Activated CD8-positive, alpha-beta memory T cell treated with anti-CD3 and anti-CD28 coated beads, Interleukin-2, amount 50 U/mL, for 1 hour (primary cell): ENCODE results near the gene PEX26.
"Not testable (repeated sequence)": the region's sequence is repeated elsewhere in the genome, so short reads cannot be mapped to it uniquely, and the experiment has no call there.

ENCODE experiments used
- DNase-seq: peaks from one replicate; pipeline ENCODE4 v3.0.0-alpha.2; 2020; ENCODE audit errors: extremely low read depth

The PEX26 gene

DNA sequence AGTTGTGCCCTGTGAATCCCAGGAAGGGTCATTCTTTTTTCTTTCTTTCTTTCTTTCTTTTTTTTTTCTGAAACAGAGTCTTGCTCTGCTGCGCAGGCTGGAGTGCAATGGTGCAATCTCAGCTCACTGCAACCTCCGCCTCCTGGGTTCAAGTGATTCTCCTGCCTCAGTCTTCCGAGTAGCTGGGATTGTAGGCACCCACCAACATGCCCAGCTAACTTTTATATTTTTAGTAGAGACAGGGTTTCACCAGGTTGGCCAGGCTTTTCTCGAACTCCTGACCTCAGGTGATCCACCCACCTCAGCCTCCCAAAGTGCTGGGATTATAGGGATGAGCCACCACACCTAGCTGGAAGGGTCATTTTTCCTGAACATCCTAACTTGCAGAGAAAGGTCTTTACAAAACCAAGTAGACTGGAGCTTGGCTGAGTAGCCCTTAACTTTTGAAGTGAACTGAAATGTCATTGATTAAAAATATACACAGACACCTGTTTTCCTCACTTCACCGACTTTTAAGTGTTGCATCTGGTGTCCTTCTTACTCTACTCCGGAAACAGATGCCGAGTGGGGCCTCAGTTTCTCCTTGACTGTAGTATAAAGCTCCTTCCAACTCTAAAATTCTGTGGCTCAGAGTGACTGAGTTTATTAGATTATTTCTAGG lies 6.4 kb upstream of the PEX26 start:
- DNase-seq = not testable (repeated sequence)

DNA sequence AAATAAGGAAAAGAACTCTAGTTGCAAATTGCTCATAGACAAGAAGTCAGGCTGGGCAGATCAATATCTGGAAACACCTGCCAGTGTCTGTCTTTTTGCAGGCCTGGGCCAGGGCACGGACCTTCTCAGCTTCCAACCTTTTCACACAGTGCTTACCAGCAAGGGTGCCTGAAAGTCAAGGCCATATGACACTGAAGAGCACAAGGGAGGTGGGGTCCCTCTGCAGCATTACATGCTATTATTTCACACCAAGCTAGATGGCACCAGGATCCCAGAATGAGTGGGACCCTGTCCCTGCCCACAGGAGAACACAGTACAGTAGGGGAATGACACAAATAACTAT lies 5.9 kb upstream of the PEX26 start:
- no peak for DNase-seq

DNA sequence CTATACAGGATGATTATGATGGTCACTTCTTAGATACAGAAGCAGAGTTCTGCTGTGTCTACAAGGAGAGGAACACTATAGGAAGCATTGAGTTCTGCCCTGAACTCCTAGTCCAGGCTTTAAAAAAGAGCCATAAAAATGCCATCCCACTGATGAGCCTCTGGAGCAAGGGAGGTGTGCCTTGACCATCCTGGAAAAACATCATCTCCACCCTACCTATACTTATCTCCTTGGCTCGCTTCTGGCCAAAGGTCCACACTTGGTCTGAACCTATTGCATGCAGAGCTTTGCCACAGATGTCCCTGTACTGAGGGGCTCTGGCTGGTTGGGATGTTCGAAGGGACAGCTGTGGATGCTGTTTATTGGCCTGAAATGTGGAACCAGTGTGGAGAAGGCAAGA lies 4.3 kb upstream of the PEX26 start:
- DNase-seq = no peak

DNA sequence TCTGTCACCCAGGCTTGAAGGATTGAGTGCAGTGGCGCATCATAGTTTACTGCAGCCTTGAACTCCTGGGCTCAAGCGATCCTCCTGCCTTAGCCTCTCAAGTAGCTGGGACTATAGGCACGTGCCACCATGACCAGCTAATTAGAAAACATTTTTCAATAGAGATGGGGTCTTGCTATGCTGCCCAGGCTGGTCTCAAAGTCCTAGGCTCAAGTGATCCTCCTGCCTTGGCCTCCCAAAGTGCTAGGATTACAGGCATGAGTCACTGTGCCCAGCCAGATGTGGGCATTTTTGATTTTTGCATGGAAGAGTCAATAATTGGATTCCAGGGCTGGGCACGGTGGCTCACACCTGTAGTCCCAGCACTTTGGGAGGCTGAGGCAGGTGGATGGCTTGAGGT lies 3.9 kb upstream of the PEX26 start:
- DNase-seq = not testable (repeated sequence)

DNA sequence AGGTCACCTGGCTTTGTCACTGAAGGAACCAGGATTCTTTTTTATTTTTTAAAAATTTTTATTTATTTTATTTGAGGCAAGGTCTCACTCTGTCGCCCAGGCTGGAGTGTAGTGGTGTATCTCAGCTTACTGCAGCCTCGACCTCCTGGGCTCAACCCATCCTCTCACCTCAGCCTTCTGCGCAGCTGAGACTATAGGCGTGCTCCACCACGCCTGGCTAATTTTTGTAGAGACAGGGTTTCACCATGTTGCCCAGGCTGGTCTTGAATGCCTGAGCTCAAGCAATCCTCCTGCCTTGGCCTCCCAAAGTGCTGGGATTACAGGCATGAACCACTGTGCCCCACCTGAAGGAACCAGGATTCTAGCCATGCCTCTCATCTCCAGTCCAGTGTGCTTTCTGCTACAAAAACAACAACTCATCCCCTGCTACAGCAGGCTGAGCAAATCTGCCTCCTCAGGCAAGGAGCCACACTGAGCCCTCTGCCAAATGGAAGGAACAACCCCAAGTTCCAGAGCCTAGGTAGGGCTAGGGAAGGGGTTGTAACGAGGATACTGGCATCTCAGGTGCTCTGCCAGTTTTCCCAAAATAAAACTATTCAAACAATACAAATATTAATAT lies 2.6 kb upstream of the PEX26 start:
- no peak for DNase-seq

DNA sequence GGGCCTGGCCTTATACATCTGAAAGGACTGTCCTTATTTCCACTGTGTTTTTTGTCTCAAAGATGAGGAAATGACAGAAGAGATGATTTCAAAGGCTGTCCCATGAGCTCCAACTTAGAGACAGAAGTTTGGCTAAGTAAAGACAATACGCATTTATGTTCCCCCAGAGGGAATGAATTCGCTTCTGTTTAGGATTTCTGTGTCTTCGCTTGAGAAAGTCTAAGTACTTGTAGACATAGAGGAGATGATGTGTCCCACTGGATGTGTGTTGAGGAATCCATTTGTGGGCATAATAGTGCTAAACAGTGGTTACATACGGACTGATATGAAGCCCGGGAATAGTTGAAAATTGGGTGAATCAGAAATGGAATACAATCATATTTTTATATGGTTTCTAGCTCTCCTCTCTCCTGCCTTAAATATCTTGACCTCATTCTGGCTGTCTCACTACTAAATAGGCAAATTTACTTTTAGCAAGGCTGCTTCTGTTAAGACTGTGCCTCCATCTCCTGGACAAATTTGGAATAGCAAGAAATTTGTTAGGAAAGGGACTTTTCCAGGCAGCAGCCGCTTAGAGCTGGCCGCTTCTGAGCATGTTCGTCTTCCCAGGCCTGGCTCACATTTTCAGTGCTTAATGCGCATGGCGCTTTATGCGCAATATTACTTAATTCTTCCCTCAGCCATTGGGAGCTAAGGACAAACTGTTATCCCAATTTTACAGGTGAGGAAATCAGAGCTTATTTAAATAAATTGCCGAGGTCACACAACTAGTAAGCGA lies 1.9 kb upstream of the PEX26 start:
- no peak for DNase-seq

DNA sequence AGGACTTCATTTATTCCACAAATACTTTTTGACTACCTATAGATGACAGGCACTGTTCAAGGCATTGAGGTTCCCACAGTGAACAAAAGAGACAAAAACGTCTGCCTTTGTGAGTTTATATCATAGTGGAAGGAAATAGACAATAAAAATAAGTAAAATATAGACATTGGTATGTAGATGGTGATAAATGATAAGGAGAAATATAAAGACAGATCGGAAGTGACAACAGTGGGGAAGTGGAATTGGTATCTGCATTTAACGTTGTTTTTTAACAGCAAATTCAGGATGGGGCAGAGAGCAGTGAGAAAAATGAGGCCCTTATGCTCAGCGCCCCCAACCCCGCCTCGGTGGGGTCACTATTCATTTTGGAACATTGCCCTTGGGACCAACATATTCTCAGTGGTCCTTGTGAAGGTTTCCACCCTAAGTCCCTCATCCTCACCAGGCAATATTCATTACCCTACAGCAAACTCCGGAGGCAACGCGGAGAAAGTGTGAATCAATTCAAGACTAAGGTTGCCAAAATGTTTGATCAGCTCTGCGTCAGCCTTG lies 627 bp upstream of the PEX26 start:
- no peak for DNase-seq

DNA sequence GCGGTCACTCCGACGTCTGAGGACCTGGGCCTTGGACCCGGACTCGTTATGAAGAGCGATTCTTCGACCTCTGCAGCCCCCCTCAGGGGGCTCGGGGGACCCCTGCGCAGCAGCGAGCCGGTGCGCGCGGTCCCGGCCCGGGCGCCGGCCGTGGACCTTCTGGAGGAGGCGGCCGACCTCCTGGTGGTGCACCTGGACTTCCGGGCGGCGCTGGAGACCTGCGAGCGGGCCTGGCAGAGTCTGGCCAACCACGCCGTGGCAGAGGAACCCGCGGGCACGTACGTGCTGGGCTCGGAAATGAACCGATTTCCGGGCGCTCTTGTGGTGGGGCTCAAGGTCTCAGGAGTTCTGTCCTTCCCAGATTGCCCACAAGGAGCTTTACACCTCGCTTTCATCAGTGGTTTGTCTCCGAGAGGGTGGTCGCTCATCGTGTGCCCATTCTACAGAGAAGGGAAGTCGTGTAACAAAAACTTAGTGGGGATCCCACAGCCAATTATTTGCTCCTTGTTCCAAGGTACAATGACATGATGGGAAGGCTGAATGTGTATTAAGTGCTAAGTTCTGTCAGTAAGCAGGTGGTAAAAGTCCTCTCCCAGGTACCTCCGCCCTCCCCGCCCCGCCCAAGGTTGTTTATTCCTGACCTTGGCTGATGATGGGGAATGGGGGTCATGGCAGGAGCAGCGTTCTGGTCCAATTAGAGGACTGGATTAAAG lies 695 bp downstream of the PEX26 start:
- DNase-seq = no peak

DNA sequence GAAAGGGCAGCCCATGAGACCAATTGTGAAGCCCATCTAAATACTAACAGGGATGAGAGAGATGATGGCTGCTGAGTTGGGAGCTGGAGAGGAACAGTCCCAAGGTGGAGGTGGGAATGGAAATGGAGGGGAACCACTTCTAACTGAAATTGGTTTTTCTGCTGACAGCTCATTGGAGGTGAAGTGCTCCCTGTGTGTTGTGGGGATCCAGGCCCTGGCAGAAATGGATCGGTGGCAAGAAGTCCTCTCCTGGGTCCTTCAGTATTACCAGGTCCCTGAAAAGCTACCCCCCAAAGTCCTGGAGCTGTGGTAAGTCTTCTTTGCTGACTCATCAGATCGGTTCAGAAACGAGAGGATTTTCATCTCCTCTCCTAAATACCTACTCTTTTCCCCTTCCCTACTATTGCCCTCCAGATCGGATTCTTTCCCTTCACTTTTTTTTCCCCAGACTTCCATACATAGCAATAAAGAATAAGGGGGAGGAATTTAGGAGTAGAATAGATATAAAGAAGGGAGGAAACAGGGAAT lies 2.0 kb downstream of the PEX26 start:
- DNase-seq = no peak

DNA sequence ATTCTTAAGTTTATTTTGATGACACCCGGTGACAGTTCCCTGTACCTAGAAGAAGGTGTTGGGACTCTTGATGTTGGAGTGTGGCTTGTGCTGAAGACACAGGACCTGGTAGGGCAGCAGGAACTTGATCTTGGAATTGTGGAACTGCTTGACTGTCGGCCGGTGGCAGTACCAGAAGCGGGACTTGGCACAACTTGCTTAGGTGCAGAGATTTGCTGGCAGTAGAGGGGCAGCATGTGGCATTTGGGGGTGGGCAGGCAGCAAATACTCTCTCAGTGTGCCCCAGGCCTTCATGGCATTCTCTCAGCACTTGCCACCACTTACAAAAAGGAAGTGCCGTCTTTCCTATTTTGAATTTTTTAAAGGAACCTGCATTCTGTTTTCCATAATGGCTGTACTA lies 3.6 kb downstream of the PEX26 start:
- no peak for DNase-seq

DNA sequence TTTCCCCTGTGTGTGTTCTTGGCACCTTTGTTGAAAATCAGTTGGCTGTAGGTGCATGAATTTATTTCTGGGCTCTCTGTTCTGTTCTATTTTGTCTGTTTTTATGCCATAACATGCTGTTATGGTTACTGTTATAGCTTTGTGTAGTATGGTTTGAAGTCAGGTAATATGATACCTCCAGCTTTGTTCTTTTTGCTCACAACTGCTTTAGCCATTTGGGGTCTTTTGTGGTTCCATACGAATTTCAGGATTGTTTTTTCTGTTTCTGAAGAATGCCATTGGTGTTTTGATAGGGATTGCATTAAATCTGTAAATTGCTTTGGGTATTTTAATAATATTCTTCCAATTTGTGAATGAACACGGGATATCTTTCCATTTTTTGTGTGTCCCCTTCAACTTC lies 4.7 kb downstream of the PEX26 start:
- no peak for DNase-seq

DNA sequence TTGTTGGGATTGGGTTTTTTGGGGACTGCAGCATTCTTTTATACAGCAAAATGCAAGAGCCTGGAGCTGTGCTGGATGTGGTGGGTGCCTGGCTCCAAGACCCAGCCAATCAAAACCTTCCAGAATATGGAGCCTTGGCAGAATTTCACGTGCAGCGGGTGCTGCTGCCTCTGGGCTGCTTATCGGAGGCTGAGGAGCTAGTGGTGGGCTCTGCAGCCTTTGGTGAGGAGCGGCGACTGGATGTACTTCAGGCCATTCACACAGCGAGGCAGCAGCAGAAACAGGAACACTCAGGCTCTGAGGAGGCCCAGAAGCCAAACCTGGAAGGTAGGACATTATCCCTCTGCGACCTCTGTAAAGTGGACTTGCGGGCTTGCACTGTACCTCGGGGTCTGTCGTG lies 5.6 kb downstream of the PEX26 start:
- no peak for DNase-seq

DNA sequence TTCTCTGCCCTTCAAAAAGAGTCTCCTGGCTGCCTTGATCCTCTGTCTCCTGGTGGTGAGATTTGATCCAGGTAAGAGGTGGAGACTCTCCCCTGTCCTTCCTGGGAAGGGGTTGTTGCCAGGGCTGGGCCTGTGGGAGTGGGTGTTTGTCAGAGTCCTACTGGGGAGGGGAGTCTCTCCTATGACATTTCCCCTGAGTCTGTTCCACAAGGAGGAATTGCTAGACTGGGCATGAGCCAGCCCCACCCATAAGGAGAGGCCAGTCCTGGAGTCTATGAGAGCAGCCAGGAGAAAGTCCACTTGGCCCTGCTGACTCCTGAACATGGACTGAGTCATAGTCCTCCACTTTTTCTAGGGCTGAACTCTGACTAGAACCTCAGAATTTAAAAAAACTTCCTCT lies 7.4 kb downstream of the PEX26 start:
- DNase-seq = no peak

DNA sequence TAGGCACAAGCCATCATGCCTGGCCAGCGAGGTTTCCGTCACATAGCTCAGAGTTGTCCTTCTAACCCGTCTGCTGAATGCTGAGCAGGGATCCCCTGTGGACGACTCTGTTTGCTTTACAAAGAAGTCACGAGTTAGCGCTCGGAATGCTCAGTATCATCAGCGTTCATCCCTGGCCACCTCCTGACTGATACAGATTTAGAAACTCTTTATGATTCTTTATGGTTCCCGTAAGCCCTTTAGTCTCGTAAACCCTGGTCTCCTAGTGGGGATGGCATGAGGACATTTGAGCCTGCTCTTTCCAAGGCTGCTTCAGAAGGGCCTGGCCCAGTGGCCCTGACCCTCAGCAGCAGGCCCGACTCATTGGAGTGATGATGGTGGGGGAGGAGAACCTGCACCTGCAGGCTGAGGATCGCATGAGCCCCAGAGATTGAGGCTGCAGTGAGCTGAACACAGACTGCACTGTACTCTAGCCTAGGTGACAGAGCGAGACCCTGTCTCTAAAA lies 9.6 kb downstream of the PEX26 start:
- DNase-seq = no peak

DNA sequence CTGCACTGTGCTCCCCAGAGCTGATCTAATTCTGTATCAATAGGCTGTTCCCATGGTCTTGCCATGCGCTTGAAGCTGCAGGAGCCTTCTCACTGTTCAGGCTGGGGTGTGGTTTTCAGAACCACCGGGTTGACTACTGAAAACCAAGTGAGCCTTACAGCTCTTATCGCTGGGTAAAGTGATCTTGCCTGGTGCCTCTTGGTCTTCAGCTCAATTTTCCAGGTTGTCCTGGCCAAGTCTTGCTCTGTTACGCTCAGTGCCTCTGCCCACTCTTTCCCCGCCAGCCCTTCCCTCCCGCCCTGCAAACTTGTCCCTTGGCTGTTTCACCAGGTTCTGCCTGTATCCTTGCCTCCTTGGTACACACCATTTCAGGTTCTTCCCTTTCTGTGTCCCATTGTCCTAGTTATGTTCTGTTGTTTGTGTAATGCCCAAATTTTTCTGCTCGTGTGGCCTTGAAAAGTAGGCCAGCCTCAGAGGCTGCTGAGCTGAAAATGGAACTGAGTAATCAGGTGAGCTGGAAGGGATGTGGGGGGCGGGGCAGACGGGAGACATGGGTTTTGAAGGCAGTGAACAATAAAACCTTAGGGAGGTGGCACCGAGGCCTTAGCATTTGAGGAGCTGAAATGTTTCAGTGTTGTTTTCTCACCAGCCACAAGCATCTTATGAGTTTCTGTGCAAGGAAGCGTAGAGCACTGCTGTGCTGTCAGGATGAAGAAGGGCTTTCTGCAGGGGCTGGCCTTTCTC lies 11.2 kb downstream of the PEX26 start:
- no peak for DNase-seq

DNA sequence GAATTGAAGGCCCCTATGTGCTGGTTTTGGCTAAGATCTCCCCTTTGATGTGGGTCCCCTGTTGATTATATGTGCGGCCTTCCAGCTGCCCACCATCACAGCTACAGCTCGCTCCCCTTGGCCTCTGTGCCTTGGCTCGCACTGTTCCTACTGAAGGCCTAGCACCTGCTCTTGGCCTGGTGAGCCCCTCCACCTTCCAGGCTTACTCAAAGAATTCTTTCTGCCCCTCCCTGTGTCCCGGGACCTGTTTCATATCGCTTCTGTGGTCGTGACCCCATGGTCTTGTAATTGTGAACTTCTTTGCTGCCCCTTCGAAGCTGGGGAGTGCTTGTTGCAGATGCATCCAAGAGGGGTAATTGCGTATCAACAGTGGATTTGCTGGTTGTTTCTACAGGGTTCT lies 12.5 kb downstream of the PEX26 start:
- no peak for DNase-seq

DNA sequence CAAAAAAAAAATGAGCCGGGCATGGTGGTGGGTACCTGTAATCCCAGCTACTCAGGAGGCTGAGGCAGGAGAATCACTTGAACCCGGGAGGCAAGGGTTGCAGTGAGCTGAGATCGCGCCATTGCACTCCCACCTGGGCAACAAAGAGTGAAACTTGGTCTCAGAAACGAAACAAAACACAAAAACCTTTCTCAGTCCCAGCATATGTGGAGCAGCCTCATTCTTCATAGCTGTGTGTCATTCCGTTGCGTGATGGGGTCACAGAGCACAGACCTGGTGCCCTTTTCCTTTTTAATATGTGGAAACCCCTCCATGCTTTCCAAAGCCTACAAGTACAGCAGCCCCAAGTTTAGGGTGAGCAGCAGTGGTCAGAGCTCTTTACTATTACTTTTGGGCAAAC lies 13.7 kb downstream of the PEX26 start:
- no peak for DNase-seq

DNA sequence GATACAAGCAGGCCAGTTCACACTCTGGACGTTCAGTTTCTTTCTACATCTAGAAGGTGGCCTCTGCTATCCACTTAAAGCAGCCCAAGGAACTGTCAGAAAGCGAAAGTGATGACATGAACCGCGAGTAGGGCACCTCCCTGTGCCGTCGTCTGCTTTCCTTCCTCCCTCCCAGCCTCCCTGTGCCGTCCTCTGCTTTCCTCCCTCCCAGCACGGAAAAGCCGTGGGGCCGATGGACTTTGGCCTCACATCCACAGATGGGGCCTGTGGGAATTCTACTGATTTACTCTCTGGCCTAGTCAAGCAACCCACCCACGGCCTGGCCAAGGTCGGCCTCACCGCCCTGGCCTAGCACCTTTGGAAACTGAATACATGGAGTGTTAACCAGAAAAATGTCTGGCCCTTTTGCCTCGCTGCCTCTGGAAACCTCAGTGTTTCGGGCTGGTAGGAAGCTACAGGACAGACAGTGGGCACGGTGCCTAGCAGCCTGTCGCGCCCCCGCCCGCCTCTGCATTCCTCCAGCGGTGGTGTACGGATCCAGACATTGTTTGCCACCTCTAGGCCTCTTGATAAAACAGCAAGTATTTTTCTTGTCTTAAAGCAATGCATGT lies 14.2 kb downstream of the PEX26 start:
- DNase-seq = no peak

DNA sequence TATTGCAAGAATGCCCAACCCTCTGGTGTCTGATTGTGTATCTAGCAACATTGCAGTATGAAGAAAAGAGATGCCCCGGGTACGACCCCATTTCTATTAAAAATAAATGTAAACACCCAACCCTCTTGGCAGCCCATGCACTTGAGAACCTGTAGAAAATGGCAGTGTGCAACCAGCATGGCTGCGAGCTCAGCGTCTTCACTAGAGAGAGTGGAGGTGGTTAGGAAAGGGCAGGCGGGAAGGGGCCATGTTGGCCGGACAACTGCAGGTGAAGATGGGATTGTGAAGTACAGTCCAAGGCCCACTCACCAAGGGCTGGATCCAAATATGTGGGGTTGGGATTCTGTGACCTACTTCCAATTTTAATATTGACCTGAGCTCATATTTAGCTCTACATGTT lies 15.9 kb downstream of the PEX26 start:
- DNase-seq = no peak

DNA sequence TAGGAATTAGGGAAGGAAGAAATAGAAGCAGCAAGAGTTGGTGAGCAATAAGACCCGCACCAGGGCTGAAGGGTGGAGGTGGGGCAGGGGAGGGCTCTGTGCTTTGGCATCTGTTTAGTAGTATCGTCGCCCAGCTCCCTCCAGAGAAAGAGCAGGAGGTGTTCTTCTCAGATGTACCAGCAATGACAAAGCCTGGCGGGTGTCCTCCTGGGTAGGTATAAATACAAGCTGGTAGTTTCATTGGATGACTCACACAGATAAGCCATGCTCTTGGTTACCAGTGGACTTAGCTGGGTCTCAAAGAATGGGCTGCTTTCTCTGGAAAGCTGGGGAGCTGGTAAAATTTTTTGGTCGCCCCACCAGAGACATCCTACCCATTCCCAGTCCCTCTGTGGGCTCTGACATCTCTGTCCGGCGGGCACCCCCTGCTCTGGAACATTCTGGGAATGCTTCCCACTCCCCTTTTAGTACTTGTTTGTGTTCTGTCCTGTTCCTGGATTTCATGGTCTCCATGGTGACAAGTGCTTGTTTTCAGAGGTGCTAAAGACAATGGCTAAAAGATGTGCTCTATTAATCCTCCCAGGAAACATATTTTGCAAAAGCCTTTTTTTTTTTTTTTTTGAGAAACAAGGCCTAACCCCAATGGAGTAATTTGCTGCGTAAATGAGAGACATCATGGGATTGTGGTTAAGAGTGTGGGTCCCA lies 17.5 kb downstream of the PEX26 start:
- DNase-seq = no peak
